ENCODE measurements around the gene TENT4A.

TENT4A gene

DNA sequence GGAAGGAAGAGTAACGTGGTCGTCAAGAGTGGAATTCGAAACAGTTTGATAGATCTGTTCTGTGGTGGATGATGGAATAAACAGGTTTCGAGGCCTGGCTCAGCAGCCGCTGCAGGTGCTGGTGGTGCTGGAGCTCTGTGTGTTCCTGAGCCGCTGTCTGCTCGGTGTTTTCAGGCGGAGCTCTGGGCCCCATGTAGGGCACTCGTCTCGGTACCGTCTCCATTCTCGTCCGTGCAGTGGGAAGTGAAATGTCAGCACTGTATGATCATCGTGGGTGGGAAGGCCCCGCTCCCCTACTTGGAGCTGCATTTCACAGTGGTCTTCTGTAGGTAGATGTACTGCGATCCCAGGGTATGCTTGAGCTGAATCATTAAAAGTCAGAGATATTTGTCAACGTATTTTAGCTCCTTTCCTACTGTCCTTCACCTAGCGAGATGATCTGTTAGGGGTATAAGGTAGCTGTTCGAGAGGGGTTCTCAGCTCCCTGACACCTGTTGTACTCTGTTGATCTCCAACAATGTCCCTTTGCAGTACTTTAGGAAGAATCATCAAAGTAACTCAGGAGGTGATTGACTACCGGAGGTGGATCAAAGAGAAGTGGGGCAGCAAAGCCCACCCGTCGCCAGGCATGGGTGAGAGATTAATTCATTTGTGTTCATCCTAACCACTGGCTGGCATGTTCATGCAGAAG lies 35.9 kb downstream of the TENT4A start:
- in situ Hi-C loops (cut with HindIII; ENCODE audit: low sequenced_read_pairs): no loop called here

GRCh38 chr5:6750142-6750840 lies 37.1 kb downstream of the TENT4A start:
- in situ Hi-C loops (cut with HindIII; ENCODE audit: low sequenced_read_pairs): no loop called here

DNA sequence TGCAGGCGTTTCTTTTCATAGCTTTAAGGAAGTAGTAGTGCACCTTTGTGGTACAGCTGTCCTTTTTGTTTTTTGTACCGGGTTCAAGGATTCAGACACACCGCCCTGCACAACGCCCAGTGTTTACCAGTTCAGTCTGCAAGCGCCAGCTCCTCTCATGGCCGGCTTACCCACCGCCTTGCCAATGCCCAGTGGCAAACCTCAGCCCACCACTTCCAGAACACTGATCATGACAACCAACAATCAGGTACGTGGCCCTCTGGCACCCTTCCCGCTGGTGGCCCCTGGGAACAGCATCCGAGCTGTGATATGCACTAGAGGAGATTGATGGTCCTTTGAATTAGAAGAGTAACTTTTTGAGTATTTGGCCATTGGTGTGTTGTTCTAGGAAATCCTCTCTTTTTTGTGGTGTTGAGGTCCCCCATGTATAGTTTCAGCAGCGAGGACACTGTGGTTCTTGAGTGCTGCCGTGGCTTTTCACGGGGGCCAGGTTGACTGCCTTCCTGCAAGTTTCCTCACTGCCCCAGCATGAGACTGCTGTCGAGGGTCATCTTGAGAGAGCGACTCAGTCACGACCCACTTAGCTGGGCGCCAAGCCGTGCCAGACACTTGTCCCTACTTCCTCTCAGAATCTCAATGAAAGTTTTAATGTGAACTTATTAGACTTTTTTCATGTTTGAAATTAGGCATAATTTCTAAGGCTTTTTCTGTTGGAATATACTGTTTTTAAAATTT lies 37.9 kb downstream of the TENT4A start:
- in situ Hi-C loops (cut with HindIII; ENCODE audit: low sequenced_read_pairs): no loop called here

GRCh38 chr5:6752236-6752635 lies 39.0 kb downstream of the TENT4A start:
- in situ Hi-C loops (cut with HindIII; ENCODE audit: low sequenced_read_pairs): no loop called here

GRCh38 chr5:6752782-6753181 lies 39.5 kb downstream of the TENT4A start:
- in situ Hi-C loops (cut with HindIII; ENCODE audit: low sequenced_read_pairs): no loop called here

GRCh38 chr5:6753851-6754250 lies 40.6 kb downstream of the TENT4A start:
- in situ Hi-C loops (cut with HindIII; ENCODE audit: low sequenced_read_pairs): no loop called here

DNA sequence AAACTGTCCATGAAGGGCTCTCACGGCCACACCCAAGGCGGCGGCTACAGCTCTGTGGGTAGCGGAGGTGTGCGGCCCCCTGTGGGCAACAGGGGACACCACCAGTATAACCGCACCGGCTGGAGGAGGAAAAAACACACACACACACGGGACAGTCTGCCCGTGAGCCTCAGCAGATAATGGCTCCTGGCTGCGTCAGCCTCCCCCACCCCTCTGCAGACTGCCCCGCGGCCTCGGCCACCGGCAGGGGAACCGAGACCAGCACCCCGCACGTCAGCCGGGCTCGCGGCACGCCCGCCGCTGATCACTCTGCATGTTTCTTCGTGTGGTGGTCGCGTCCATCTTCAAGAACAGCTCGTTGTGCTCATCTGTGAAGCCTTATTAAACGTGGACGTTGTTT lies 41.5 kb downstream of the TENT4A start:
- in situ Hi-C loops (cut with HindIII; ENCODE audit: low sequenced_read_pairs): no loop called here

GRCh38 chr5:6755519-6755918 lies 42.3 kb downstream of the TENT4A start:
- in situ Hi-C loops (cut with HindIII; ENCODE audit: low sequenced_read_pairs): no loop called here

DNA sequence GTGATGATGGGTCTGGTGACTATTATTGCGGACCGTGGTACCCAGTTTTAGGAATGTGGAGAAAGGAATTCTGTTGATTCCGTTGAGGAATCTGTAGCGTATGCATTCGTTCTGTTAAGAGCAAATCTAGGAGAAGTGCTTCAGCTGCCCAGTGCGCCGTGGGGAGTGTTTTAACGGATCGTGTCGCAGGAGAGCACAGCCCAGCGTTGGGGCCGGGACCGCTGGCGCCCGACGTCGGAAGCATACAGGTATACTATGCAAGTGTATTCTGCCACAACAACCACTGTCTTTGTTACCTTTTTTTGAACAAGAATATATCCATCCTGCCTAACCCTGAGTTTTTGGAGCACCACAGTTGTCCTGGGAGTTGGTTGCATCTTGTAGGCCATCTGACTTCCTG lies 42.7 kb downstream of the TENT4A start:
- in situ Hi-C loops (cut with HindIII; ENCODE audit: low sequenced_read_pairs): no loop called here

GRCh38 chr5:6757414-6757969 lies 44.3 kb downstream of the TENT4A start:
- in situ Hi-C loops (cut with HindIII; ENCODE audit: low sequenced_read_pairs): no loop called here

DNA sequence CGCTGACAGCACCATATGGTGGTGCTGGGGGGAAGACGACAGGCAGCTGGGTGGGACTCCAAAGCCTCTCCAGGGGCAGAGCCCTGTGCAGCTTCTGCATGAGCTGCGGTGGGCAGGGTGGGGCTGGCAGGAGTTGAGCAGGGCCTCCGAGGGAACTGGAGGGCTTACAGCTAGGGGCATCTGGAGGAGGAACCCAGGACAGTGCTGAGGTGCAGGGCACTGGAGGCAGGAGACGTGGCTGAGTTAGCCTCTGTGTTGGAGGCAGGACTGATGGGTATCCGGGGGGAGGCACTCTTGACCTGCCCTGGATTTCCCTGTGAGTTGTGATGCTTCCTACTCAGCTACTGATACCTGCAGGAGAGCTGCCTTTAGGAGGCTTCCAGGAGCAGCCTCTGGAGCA lies 45.0 kb downstream of the TENT4A start:
- in situ Hi-C loops (cut with HindIII; ENCODE audit: low sequenced_read_pairs): no loop called here

GRCh38 chr5:6758706-6759105 lies 45.5 kb downstream of the TENT4A start:
- in situ Hi-C loops (cut with HindIII; ENCODE audit: low sequenced_read_pairs): no loop called here

GRCh38 chr5:6759401-6759800 lies 46.2 kb downstream of the TENT4A start:
- in situ Hi-C loops (cut with HindIII; ENCODE audit: low sequenced_read_pairs): no loop called here

GRCh38 chr5:6759983-6760382 lies 46.8 kb downstream of the TENT4A start:
- in situ Hi-C loops (cut with HindIII; ENCODE audit: low sequenced_read_pairs): no loop called here

DNA sequence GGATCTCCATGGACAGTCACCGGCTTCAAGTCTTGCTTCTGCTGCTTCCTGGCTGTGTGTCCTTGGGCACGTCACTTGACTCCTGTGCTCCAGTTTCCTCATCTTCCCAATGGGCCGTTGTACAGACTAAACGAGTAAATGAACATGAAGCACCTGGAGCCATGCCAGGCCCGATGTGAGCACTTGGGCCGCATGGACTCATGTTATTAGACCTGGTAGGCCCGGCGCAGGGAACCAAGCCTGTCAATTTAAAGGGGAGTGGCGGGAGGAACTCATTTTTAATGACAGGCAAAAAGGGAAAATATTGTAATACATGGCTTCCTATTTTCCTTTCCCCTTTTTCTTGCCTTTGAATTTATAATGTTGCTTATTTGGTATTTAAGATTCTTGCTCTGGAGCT lies 47.5 kb downstream of the TENT4A start:
- in situ Hi-C loops (cut with HindIII; ENCODE audit: low sequenced_read_pairs): no loop called here

GRCh38 chr5:6761333-6761732 lies 48.1 kb downstream of the TENT4A start:
- in situ Hi-C loops (cut with HindIII; ENCODE audit: low sequenced_read_pairs): no loop called here

- in situ Hi-C loops (cut with HindIII; ENCODE audit: low sequenced_read_pairs): no loop called here
Observed at GRCh38 chr5:6762116-6762515, 48.9 kb downstream of the TENT4A start.

GRCh38 chr5:6762697-6763096 lies 49.5 kb downstream of the TENT4A start:
- in situ Hi-C loops (cut with HindIII; ENCODE audit: low sequenced_read_pairs): no loop called here

GRCh38 chr5:6763191-6763590 lies 50.0 kb downstream of the TENT4A start:
- in situ Hi-C loops (cut with HindIII; ENCODE audit: low sequenced_read_pairs): no loop called here

GRCh38 chr5:6765612-6766525 lies 52.6 kb downstream of the TENT4A start:
- in situ Hi-C loops (cut with HindIII; ENCODE audit: low sequenced_read_pairs): no loop called here
